Renal cortex interstitium (tissue), 11 donors: ENCODE results near the gene SPNS2. TPM values are rescaled to one million over a fixed set of nuclear protein-coding genes. Genes with fewer than 3 reads are reported as not detected.

Source experiments
- DNase-seq, 11 donors: peaks; one replicate each; pipeline ENCODE4 v3.0.0-alpha.2; 2013; ENCODE audit warnings: low read depth in 9 of 11, low spot score in 4 of 11; ENCODE audit errors: extremely low read depth in 1 of 11
- polyA plus RNA-seq, 3 donors: library from polyadenylated mRNA; unstranded; fragments of 120-200 nt; gene quantifications; one replicate each; pipeline ENCODE4 v1.2.1, GENCODE V29; 2013; ENCODE audit not compliant: insufficient read length in 3 of 3

Gene SPNS2
- polyA plus RNA-seq, 3 donors = 22.3 to 45.7 (median 40.9) TPM

DNA sequence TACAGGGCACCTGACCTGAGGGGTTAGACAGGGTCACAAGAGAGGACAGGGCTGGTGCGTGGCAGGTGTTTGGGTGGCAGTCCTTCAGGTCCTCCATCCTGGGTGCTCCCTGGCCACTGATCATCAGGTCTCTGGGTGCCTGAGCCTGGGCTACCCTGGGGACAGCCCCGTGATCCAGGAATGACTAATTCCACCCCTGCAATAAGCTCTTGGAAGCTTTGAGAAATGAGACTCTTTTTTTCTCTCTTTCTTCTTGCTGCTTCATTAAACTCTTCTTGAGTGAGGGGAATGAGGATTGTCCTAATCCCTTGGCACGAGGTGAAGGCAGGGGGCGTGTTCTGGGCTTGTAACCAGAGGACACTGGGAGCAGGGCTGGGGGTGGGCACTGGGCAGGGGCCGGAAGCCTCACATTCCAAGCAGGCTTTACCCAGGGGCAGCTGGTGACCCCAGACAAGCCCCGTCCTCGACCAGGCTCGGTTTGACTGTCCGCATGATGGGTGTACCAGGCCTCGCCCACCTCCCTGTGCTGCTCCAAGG lies 21.4 kb upstream of the SPNS2 start:
- no peak for DNase-seq

GRCh38 chr17:4478318-4478830 lies 20.3 kb upstream of the SPNS2 start:
- no peak for DNase-seq

- no peak for DNase-seq
These were observed 19.2 kb upstream of the SPNS2 start for GRCh38 chr17:4479340-4479981.

DNA sequence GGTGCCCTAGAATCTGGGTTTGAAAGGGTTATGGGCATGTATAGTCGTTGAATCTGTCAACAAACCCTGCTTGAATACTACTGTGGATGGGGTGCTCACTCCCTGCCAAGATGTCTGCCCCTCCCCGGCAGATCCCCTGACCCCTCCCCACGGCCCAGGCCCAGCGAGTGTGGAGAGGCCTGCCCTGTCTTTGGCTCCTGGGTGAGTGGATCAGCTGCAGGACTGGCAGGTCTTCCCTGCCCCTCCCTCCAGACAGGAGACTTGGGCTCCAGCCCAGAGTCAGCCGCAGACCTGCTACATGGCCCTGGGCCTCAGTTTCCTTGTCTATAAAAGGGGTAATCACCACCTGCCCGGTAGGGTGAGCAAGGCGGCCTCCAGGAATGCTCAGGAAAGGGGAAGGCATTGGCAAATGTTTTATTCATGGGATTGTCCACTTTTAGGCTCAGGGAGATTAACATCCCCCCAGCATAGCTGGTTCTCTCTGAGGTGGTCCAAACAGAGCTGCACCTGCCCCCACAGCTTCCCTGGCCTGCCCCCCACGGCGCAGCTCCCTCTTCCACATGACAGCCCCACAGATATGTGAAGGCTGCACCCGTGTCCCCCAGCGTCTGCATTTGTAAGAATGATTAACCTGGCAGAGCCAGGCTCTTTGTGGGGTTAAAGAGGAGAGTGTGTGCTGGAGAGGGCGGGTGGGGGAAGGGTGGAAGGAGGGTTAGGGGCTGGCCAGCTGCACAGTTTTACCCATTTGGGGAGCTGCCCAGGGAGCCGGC lies 18.5 kb upstream of the SPNS2 start:
- peak in 3 of 11 donors; percentile 65 to 86 (median 78) for DNase-seq

DNA sequence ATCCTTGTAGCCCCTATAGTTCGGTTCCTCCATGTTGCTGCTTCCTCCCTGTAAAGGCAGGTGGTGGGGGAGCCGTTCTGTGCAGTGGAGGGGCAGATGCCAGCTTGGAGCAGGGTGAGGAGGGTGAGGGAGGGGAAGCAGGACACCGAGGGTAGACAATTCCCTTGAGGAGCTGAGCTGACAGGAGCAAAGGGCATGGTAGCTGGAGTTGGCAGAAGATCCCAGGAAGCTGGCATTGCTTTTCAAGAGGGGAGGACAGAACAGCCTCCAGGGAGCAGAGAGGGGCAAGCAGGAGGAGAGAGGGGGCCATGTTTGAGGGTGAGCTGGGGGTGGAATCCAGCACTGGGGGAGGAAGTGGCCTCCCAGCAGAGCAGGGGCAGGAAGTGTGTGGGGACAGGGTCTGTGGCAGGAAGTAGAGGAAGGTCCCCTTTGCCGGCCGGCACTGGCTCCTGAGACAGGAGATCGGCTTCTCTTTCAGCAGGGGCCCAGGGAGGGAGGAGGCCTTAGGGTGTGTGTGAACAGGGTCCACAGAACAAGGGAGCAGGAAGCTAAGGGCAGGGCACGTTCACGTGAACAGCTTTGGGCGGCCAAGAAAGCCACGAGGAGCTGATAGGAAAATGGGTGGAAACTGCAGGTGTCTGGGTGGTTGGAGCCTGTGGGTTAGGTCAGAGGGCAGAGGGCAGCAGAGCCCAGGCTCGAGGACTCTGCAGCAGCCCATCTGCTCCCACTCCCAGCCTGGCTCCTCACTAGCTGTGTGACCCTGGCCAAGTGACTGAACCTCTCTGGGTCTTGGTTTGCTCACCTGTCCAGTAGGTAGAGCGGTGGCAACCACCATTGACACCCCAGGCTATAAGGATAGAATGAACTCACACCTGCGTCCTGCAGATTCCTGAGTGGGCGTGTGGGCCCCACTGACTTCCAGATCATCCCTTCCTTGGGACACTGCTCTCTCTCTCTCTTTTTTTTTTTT lies 17.5 kb upstream of the SPNS2 start:
- DNase-seq = no peak

GRCh38 chr17:4482338-4483011 lies 16.2 kb upstream of the SPNS2 start:
- DNase-seq = no peak

GRCh38 chr17:4483012-4483840 lies 15.5 kb upstream of the SPNS2 start:
- no peak for DNase-seq

- no peak for DNase-seq
These were observed 12.7 kb upstream of the SPNS2 start for GRCh38 chr17:4485676-4486646.

DNA sequence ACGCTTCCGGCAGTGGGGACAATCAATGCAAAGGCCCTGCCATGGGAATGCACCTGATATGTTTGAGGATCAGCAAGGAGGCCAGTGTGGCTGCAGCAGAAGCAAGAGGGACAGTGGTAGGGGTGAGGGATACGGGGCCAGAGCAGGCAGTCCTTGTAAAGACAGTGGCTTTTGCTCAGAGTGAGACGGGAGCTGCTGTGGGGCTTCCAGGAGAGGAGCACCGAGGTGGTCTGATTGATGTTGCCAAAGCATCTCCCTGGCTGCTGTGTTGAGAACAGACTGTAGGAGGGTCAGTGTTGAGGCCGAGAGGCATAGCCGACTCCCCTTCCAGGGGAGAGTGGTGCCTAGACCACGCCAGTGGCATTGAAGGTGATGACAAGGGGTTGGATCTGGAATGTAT lies 11.4 kb upstream of the SPNS2 start:
- no peak for DNase-seq

- DNase-seq = no peak
These were observed 10.6 kb upstream of the SPNS2 start for GRCh38 chr17:4487820-4488716.

DNA sequence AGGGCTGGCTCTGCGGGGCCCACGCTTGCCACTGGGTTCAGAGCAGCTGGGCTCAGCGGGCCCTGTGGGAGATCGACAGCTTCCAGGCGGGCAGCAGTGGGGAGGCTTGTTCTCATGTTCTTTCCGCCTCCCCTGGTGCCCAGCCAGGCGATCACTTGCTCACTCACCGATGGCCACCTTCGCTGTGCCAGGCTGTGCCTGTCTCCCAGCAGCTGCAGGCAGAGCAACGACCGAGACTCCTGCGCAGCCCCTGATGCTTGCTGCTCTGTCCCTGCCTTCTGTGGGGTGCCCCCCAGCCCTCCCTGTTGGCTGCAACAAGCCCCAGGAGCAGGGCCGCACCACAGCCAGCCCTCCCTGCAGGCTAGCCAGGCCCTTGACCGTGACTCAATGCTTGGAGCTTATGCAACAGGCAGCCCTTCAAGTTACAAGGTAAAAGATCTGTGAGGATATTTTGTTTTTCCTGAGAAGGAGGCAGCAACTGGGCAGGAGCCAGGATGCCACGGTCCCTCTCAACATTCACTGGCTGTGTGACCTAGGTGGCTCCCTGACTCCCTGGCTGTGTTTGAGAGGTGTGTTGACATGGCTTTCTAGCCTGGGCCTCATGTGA lies 9.6 kb upstream of the SPNS2 start:
- no peak for DNase-seq

DNA sequence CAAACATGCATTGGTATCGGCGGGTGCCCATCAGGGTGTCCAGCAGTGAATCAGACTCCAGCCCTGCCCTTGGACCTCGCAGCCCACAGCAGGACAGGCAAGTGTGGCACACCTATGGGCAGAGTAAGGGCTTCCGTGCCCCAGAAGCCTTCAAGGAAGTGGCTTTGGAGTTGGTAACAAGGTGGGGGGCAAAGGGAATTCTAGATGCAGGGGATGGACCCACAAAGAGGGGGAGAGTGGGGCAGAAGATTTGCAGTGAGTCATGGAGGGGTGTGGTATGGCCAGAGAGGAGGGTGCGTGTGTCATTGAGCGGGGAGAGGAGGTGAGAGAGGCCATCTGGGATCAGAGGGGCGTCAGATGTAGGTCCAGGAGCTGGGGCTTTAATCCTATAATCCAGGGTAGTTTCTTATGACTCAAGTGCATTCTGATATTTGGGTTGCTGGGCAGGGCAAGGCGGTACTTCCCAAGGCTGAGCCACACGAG lies 8.5 kb upstream of the SPNS2 start:
- DNase-seq = no peak

DNA sequence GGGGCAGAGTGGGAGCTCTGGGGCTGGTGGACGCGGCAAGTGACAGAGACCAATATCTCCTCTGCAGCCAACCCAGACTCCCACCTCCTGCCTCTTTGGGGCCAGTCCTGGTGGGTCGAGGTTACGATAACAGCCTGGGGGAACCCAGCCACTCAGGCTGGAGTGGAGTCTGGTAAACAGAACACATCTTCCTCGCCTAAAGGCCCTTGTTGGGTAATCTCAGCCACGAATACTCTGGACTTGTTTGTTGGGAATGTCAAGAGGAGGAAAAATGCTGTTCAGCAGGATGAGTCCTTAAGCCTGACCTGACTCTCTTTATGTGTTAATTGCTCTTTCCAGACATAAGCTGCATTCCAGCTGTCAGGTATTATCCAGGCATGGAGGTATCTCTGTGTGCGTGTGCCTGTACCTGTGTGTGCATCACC lies 8.0 kb upstream of the SPNS2 start:
- DNase-seq = no peak

DNA sequence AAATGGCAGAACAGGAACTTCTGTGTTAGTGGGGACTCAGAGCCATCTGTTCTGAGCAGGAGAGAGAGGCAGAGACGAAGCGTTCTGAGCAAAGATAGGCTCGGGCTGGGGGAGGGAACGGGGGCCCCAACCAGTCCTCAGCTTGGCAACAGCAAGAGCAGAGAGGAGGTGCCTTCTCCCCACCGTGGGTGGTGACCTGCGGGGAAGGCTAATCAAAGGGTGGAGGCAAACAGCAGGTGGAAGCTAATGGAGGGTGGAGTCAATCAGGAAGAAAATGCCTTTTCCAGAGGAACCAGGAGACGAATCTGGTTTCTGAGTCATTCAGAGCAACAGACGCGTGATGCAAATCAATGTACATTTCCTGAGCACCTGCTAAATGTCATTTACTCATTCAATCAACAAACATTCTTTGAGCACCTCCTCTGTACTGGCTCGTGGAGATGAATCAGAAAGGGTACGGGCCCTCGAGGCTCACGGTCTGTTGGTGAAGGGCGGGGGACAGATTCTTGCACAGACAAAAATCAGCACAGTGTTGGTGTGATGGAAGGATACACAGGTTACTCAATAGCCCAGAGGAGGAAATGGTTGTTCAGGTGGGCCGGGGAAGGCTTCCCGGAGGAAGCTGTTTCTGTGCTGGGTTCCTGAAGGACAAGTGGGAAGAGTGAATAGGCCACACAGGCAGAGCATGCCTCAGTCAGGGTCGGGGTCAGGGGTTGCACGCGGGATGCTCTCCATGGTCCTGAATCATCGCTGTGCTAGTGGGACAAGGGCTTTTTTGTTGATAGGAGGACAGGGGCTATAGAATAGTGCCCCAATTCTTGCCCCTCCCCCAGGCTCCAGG lies 5.7 kb upstream of the SPNS2 start:
- DNase-seq = peak in 4 of 11 donors; percentile 67 to 82 (median 76)
